Epidermal melanocyte (primary cell): Measurements from ENCODE around the gene EPHB4.
A peak's percentile ranks its signal among the peaks of the same experiment; 100 is the strongest.
"Not testable (repeated sequence)": the region's sequence is repeated elsewhere in the genome, so short reads cannot be mapped to it uniquely, and the experiment has no call there.

Source experiments
- DNase-seq: peaks from one replicate; pipeline ENCODE4 v3.0.0; 2011; ENCODE audit warnings: low spot score; ENCODE audit not compliant: insufficient read length

Gene EPHB4

DNA sequence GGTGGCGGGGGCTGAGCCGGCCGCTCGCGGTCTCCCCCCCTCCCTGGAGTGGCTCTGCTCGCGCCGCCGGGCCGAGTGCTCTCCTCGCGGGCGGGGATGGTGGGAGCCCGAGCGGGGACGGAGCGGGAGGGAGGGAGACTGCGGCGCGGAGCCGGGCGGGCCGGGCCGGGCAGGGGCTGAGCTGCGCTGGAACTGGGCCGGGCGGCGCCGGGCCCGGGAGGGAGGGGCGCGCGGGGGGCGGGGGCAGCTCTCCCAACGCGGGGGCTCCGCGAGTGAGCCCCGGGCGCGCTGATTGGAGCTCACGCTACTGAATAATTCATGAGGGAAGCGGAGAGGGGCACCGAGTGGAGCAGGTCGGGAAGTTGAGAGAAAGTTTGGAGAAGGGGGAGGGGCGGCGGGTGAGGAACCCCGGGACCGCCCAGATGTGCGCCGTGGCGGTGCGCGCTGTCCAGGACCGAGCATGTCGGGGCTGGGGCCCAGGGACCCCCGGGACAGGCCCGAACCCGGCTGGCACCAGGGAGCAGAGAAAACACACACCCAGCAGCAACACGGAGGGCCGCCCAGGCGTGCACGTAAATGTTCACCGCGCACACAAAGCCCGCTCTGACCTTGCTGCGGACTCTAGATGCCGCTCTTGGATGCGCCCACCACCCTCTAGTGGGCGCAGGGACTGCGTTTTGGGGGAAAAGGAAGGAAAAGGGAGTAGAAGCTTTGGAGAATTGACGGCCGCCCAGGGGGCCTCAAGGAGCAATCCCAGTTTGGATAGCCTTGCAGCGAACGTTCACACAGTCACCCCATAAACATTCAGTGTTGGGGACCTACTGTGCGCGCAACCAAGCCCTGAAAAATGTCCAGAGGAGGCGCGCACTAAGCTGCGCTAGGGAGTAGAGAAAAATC is at the start of gene EPHB4:
TSS of gene EPHB4 (minus strand) at position 194 of the 897 bp plus-strand sequence. CDS start 493 bp downstream, outside the sequence.
- peak; percentile 78 for DNase-seq

DNA sequence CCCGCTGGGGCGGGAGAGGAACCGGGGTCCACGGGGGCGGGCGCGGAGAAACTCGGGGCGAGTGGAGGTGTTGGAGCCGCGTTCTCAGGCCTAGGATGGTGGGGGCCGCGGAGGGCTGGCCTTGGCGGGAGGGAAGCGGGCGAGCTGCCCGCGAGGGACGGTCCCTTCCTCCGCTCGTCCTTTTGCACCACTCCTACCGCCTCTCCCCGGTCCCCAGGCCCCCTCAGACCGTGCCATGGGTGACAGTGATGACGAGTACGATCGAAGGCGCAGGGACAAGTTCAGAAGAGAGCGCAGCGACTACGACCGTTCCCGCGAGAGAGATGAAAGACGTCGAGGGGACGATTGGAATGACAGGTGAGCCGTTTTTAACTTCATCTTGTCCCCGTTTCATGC is 48.0 kb upstream of the EPHB4 start:
- no peak for DNase-seq

DNA sequence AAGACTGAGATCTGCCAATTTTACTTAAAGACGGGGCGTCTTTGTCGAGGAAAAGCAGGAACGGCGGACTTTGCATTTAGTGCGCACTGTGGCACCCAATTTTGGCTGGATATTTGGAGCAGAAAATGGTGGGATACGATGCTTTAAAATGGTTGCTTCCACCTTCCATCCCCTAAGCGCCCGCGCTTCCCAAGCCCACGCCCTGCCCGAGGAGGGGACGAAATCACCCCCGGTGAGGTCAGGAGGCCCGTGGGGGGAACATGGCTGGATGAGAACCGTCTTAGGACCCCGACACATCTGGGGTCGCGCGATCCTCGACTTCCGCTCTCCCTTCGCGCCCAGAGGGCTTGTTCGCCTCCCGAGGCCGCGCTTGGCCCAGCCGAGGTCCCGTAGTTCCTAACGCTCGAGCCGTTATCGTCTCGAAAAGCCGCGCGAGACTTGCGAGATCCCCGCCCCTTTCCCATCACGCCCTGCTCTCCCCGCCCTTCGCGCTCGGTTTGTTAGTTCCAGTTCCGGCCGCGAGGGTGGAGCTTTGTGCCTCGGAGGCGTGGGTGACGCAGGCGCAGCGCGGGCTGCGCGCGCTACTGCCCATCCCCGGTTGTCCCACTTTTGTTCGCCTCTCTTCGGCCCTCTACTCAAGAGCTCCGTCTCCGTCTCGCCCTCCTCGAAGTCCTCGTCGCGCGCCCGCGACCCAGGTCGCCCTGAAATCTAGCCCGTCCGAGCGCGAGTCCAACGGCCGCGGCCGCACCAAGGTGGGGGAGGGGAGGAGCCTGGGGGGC is 47.4 kb upstream of the EPHB4 start, which contains the start of gene SRRT:
TSS of gene SRRT (plus strand) at position 527 of the 779 bp plus-strand sequence. CDS start 488 bp downstream, outside the sequence.
- DNase-seq: peak; percentile 99

DNA sequence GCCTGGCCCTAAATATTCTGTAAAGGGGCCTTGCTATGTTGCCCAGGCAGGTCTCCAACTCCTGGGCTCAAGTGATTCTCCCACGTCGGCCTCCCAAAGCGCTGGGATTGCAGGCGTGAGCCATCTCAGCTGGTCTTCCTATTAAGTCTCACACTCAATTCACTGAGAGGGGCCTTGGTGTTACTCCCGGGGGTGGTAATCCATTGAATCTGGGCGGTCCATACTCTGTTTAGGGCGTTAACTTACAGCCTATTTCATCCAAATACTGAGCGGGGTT is 46.9 kb upstream of the EPHB4 start:
- DNase-seq: no peak

DNA sequence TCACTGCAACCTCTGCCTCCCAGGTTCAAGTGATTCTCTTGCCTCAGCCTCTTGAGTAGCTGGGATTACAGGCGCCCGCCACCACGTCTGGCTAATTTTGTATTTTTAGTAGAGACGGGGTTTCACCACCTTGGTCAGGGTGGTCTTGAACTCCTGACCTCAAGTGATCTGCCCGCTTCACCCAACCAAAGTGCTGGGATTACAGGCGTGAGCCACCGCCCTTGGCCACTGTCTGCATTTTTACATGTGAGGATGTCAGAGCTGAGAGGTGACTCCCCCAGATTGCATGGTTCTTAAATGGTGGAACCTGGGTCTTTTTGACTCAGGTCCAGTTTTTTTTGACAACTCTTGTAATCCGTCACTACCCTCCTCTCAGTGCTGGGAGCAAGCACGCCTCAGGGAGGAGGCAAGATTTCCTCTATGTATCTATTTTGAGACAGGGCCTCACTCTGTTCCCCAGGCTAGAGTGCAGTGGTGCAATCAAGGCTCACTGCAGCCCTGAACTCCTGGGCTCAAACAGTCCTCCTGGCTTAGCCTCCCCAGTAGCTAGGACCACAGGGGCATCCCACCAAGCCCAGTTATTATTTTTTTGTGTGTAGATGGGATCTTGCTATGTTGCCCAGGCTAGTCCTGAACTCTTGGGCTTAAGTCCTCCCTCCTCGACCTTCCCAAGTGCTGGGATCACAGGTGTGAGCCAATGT is 46.4 kb upstream of the EPHB4 start:
- no peak for DNase-seq

DNA sequence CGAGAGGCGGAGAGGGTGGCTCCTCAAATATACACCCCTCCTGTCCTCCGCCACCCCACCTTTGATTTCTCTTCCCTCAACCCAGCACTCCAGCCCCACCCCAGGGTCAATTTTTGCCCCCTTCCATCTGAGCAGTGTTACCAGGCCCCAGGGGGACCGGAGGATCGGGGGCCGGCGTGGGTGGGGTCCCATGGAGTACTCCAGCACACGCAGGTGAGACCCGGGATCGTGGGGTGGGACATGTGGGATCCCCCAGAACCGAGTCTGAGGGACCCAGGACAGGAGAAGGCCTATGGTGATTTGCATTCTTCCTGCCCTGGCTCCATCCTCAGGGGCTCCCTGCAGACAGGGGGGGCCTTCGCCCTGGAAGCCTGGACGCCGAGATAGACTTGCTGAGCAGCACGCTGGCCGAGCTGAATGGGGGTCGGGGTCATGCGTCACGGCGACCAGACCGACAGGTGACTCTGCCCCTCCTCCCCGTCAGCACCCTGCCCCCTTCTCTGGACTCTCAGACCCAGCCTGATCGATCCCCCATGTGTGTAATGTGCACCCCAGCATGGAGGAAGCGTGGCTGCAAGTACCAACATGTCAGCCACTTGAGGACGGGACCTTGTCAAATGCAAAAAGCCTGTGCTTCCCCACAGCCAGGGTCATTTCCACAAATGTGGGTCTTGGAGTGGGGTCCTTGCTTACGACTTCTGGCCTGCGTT is 40.6 kb upstream of the EPHB4 start:
- peak; percentile 15 for DNase-seq

DNA sequence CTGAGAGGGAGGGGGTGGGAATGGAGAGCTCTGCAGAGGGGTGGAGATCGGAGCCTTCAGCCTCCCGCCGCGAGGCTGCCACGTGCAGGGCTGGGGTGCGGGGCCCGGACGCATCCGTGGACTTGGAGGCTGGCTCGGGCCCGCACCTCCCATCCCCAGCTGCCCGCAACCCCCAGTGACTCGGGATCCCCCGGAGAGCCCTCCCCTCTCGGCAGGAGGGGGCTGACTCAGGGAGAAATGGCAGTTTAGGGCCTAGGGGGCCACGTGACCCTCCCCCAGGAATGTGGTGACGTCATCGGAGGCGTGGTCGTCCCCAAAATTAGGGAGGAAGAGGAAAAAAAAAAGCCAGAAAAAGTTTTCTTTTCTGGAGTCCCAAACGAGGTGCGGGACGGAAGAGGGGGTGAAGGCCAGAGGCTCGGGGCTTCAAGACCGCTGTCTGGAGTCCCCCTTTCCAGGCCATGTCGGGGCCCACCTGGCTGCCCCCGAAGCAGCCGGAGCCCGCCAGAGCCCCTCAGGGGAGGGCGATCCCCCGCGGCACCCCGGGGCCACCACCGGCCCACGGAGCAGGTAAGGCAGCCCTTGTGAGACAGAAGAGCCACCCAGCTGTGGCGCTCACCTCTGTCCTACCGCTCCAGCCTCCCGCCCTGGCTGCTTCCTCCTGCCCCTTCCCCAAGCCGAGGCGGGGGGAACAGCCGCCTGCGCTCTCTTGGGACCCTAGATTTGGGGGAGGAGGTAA is 39.9 kb upstream of the EPHB4 start, which contains the start of gene TRIP6:
TSS of gene TRIP6 (plus strand) at position 348 of the 736 bp plus-strand sequence. CDS start at position 459, 111 bp downstream.
- peak; percentile 98 for DNase-seq

DNA sequence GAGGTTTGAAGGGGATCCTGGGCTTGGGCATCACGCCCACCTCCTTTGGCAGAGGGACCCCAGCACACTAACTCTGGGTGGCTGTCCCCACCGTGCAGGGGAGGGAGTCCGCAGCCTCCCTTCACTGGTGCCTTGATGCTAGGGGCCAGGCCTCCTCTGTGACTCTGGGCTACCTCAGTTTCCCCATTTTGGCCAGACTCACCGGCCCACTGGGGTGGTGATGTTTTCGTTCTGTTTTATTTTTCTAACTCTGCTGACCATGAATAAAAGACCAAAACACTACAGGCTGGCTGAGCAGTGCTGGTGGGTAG is 39.4 kb upstream of the EPHB4 start:
- DNase-seq: peak; percentile 16

DNA sequence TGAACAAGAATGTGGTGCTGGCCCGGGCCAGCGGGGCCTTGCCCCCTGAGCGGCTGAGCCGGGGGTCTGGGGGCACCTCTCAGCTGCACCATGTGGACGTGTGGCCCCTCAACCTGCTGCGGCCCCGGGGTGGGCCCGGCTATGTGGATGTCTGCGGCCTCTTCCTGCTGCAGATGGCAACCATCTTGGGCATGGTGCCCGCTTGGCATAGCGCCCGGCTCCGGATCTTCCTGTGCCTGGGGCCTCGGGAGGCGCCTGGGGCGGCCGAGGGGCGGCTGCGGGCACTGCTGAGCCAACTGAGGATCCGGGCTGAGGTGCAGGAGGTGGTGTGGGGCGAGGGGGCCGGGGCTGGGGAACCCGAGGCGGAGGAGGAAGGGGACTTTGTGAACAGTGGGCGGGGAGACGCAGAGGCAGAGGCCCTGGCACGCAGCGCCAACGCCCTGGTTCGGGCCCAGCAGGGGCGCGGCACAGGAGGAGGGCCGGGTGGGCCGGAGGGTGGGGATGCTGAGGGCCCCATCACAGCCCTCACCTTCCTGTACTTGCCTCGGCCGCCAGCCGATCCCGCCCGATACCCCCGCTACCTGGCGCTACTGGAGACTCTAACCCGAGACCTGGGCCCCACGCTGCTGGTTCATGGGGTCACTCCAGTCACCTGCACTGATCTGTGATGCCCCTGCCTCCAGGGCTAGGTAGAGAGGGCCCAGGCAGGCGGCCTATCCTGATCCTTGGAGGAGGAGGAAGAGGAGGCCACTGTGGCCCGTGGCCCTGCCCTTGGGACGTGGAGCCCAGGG is 38.8 kb upstream of the EPHB4 start:
- peak; percentile 38 for DNase-seq

DNA sequence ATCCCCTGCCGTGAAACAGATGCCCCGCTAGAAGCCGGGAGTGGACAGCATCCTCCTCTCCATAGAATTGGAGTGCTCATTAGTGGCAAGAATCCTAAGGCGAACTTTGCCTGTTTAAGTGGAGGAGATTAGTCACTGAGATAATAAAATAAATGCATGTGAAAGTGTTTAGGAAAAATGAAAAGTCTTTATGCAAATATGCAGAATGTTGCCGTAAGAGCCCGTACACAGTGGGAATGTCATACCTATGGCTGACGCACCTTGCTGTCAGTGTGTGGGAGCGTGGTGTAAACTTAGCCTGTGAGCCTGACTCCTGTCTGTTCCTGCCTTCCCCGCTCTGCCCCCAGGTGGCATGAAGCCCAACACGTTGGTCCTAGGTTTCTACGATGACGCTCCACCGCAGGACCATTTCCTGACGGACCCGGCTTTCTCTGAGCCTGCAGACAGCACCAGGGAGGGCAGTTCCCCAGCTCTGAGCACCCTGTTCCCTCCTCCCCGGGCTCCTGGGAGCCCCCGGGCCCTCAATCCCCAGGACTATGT is 38.1 kb upstream of the EPHB4 start:
- DNase-seq: peak; percentile 19

DNA sequence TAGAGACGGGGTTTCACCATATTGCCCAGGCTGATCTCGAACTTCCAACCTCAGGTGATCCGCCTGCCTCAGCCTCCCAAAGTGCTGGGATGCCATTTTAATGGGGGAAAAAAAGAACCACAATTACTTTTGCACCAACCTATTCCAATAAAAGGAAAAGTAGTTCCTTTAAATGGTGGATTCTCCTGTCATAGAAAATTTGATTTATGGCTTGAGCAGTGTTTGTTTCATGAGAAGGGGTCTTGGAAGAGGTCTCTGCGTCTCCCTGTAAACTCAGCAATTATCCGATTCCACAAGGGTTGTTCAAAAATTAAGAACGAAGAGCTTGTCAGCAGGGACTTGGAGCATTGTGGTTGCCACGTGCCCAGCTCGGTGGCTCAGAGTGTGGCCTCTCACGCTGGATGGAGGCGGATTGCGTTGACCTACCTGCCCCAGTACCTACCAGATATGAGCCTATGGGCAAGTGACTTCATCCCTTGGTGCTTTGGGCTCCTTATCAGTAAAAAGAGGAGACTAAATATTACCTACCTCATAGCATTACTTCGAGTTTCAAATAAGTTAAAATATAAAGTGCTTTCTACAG is 37.0 kb upstream of the EPHB4 start:
- no peak for DNase-seq

DNA sequence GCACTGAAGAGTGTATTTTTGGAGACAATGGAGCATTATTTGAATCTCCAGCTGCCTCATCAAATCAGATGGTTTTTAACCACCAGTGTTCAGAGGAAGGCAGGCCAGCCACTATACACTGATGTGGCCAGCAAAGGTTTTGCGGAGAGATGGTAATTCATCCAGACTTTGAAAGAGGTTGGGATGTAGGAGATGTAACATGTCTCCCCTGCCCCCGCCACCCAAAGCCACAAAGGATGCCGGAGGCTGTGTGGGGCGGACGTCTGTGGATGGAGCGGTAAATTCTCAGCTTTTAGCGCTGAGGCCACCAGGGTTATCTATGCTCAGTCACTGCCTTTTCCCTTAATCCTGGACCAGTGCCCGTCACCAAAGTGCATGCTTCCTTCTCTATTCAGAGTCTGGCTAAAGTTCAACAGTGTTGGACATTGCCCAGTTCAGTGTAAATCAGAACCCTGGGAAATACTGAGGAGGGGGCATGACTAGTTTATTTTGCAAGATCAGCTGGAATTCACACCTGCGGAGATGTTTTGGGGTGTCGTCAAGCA is 36.2 kb upstream of the EPHB4 start:
- DNase-seq: peak; percentile 50

DNA sequence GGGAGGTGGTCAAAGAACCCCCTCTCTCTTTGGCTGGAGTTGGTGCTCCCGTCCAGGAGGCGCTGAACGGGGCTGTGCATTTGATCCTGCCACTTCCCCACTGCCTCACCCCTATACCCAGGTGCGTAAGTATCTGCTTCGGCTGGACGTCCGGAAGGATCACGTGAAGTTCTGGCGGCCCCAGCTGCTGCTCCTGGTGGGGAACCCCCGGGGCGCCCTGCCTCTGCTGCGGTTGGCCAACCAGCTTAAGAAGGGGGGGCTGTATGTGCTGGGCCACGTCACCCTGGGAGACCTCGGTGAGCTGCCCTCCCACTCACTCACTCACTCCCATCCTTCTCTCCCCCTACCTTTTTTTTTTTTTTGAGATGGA is 34.3 kb upstream of the EPHB4 start:
- no peak for DNase-seq

DNA sequence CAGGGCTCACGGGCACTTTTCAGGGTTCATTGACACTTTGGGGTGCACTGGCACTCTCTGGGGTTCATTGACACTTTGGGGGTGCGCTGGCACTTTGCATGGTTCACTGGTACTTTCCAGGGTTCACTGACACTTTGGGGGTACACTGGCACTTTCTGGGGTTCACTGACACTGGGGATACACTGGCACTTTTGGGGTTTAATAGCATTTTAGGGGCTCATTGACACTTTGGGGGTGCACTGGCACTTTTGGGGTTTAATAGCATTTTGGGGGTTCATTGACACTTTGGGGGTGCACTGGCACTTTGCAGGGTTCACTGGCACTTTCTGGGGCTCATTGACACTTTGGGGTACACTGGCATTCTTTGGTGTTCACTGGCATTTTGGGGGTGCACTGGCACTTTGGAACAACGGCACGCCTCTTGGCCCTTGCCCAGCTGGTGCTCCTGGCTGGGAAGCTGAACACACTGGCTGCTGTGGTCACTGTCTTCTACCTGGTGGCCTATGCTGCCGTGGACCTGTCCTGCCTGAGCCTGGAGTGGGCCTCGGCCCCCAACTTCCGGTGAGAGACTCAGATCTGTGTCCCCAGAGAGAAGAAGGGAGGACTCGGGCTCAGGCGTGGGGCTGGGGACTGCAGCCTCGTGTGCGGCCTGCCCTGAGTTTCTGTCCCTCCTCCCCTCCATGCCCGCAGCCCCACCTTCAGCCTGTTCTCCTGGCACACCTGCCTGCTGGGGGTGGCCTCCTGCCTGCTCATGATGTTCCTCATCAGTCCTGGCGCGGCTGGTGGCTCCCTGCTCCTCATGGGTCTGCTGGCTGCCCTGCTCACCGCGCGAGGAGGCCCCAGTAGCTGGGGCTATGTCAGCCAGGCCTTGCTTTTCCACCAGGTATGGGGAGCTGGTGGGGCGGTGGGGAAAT is 33.6 kb upstream of the EPHB4 start:
- DNase-seq: no peak

DNA sequence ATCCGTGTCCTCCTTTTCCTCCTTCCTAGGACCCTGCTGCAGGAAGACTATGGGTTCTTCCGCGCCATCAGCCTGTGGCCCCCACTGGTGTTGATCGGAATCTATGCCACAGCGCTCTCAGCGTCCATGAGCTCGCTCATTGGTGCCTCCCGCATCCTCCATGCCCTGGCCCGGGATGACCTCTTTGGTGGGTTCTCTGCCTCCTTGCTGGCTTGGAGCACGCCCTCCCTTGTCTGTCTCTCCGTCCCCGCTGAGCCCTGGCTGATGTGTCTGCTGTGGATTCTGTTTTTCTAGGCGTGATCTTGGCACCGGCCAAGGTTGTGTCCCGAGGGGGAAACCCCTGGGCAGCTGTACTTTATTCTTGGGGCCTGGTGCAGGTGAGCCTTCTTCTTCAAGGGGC is 32.5 kb upstream of the EPHB4 start:
- no peak for DNase-seq

DNA sequence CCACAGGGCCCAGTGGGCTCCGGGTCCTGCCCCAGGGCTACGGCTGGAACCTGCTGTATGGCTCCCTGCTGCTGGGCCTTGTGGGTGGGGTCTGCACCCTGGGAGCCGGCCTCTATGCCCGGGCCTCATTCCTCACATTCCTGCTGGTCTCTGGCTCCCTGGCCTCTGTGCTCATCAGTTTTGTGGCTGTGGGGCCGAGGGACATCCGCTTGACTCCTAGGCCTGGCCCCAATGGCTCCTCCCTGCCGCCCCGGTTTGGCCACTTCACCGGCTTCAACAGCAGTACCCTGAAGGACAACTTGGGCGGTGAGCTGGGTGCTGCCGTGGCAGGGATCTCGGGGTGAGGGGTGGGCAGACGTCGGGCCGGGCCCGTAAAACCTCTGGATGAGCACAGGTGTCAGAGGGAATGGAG is 29.6 kb upstream of the EPHB4 start:
- DNase-seq: no peak

DNA sequence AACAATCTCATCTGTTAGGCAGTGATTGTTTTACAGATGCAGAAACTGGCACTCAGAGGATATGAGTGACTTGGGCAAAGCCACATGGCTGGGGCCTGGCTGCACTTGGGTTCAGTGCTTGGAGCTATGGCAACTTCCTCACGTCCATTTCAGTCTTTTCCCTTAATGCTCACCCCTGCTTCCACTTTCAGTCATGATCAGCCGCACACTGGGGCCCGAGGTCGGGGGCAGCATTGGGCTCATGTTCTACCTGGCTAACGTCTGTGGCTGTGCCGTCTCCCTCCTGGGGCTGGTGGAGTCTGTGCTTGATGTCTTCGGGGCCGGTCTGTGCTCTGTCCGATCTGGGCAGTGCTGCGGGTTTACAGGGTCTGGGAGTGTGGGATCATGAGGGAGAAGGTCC is 28.2 kb upstream of the EPHB4 start:
- no peak for DNase-seq

DNA sequence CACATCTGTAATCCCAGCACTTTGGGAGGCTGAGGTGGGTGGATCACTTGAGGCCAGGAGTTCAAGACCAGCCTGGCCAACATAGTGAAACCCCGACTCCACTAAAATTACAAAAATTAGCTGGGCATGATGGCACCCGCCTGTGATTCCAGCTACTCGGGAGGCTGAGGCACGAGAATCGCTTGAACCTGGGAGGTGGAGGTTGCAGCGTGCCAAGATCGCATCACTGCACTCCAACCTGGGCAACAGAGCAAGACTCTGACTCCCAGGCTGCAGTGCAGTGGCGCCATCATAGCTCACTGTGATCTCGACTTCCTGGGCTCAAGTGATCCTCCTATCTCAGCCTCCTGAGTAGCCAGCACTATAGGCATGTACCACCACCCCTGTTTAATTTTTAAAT is 27.6 kb upstream of the EPHB4 start:
- not testable (repeated sequence) for DNase-seq
